K562 (cell line): ENCODE results near the gene SELENOO. TPM values are rescaled to one million over a fixed set of nuclear protein-coding genes. Genes with fewer than 3 reads are reported as not detected.

Source experiments
- ATF7 ChIP-seq: fragments of 450-650 bp; IDR thresholded peaks from 2 replicates; pipeline ENCODE4 v1.7.1; 2014; ENCODE audit warnings: mild to moderate bottlenecking, moderate library complexity
- CBX5 ChIP-seq: IDR thresholded peaks from 2 replicates; pipeline ENCODE4 v1.6.1; 2014; ENCODE audit warnings: low read depth, borderline replicate concordance
- ESRRB ChIP-seq: fragments of 250-450 bp; sonication (Bioruptor Pico); IDR thresholded peaks from 2 replicates; pipeline ENCODE4 v1.5.0; 2020; ENCODE audit warnings: mild to moderate bottlenecking, moderate library complexity, borderline replicate concordance
- FOXJ2 ChIP-seq: fragments of 200-800 bp; sonication (Bioruptor generic); IDR thresholded peaks from 2 replicates; pipeline ENCODE4 v1.6.1; 2016; ENCODE audit warnings: missing genetic modification characterization, missing compliant biosample characterization
- L3MBTL2 ChIP-seq: fragments of 450-650 bp; IDR thresholded peaks from 2 replicates; pipeline ENCODE4 v1.6.1; 2016; ENCODE audit warnings: mild to moderate bottlenecking, moderate library complexity
- NCOA2 ChIP-seq, 2 experiments: fragments of 450-650 bp; IDR thresholded peaks; 2 replicates each; pipeline ENCODE4 v1.6.1; 2018; ENCODE audit warnings: mild to moderate bottlenecking in 2 of 2, moderate library complexity in 1 of 2; ENCODE audit not compliant: partially characterized antibody in 2 of 2
- PCBP2 ChIP-seq: fragments of 200-400 bp; formaldehyde crosslinking; IDR thresholded peaks from 2 replicates; pipeline ENCODE4 v1.6.1; 2018; ENCODE audit warnings: low read length, low read depth, mild to moderate bottlenecking, moderate library complexity; ENCODE audit not compliant: poor library complexity, severe bottlenecking
- PHB2 ChIP-seq: fragments of 450-650 bp; IDR thresholded peaks from 2 replicates; pipeline ENCODE4 v1.6.1; 2017; ENCODE audit warnings: low read depth
- RAD51 ChIP-seq: fragments of 450-650 bp; IDR thresholded peaks from 2 replicates; pipeline ENCODE4 v1.7.1; 2016; ENCODE audit warnings: low read depth, mild to moderate bottlenecking, borderline replicate concordance
- SRSF7 ChIP-seq: fragments of 200-400 bp; formaldehyde crosslinking; optimal IDR thresholded peaks from 2 replicates; pipeline ENCODE3; 2017; ENCODE audit warnings: mild to moderate bottlenecking, low read depth, low read length
- STAT5B ChIP-seq: fragments of 250-450 bp; sonication (Bioruptor Pico); IDR thresholded peaks from 2 replicates; pipeline ENCODE4 v1.8.0; 2021; ENCODE audit warnings: mild to moderate bottlenecking, inconsistent platforms
- ZNF507 ChIP-seq: conservative IDR thresholded peaks from 2 replicates; pipeline ENCODE4 v1.6.1; 2017; ENCODE audit warnings: missing genetic modification characterization, missing compliant biosample characterization
- polyA plus RNA-seq, 8 experiments: library from polyadenylated mRNA; depleted of rRNA in 4 of 8; stranded (reverse) in 5 of 8; unstranded in 3 of 8; fragments of >200 nt; fragmentation: Nextera tagmentation in 2 of 8; fragmentation: Illumina TruSeq in 1 of 8; extraction: Ambion mirVana in 2 of 8; extraction: Trizol in 1 of 8; gene quantifications; 2 replicates each; pipeline versions ENCODE4 v1.2.1 to v1.2.3, GENCODE V29; 2011 to 2014; ENCODE audit warnings: inconsistent platforms in 1 of 8, missing spikeins in 1 of 8
- total RNA-seq, 7 experiments: library from RNA; depleted of rRNA in 6 of 7; stranded (reverse); fragments of >200 nt in 6 of 7; fragmentation: Illumina TruSeq in 2 of 7; extraction: Trizol in 2 of 7; gene quantifications; 2 replicates each; pipeline versions ENCODE4 v1.2.1 to v1.2.3, GENCODE V29; 2011 to 2021; ENCODE audit warnings: low replicate concordance in 1 of 7
- TF ChIP-seq, protein P1 (sequence below): sonication (generic); formaldehyde crosslinking; IDR thresholded peaks from 2 replicates; pipeline ENCODE4 v1.8.1; 2023; ENCODE audit warnings: mild to moderate bottlenecking, missing genetic modification reagents
- TF ChIP-seq, protein P2 (sequence below): sonication (generic); formaldehyde crosslinking; IDR thresholded peaks from 2 replicates; pipeline ENCODE4 v1.8.0; 2023; ENCODE audit warnings: mild to moderate bottlenecking, missing genetic modification reagents
- TF ChIP-seq, protein P3 (sequence below): sonication (generic); formaldehyde crosslinking; IDR thresholded peaks from 2 replicates; pipeline ENCODE4 v1.9.0; 2022; ENCODE audit warnings: mild to moderate bottlenecking, missing genetic modification reagents
- TF ChIP-seq, protein P4 (sequence below): sonication (generic); formaldehyde crosslinking; IDR thresholded peaks from 2 replicates; pipeline ENCODE4 v1.8.1; 2022; ENCODE audit warnings: missing genetic modification reagents
- TF ChIP-seq, protein P5 (sequence below): sonication (generic); formaldehyde crosslinking; IDR thresholded peaks from 2 replicates; pipeline ENCODE4 v1.8.1; 2023; ENCODE audit warnings: missing genetic modification reagents, mild to moderate bottlenecking, borderline replicate concordance

The SELENOO gene
- total and polyA plus RNA-seq, 9 of the 15 experiments (the other 6 are each of a cell fraction or from before 2014, with no cell fraction given), result 0.37 to 24.9 (median 8.3) TPM

DNA sequence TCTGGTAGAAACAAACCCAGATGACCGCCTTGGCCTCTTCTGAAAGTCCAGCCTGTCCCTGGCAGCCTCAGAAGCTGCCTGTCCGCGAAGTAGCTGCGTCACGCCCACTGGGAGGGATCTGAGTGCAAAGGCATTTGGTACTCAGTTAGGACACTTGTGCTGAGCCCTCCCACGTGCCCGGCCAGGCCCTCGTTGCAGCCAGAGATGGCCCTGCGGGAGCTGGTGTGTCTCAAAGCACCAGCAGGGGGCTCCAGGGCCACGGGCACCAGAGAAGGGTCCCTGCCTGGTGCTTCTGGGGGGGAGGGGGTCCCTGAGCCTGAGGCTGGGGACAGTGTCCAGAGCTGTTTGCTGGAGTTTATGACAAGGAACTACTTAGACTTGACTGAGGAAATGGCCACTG is 5.8 kb downstream of the SELENOO start (continued):
- TF ChIP-seq, protein P1, sequence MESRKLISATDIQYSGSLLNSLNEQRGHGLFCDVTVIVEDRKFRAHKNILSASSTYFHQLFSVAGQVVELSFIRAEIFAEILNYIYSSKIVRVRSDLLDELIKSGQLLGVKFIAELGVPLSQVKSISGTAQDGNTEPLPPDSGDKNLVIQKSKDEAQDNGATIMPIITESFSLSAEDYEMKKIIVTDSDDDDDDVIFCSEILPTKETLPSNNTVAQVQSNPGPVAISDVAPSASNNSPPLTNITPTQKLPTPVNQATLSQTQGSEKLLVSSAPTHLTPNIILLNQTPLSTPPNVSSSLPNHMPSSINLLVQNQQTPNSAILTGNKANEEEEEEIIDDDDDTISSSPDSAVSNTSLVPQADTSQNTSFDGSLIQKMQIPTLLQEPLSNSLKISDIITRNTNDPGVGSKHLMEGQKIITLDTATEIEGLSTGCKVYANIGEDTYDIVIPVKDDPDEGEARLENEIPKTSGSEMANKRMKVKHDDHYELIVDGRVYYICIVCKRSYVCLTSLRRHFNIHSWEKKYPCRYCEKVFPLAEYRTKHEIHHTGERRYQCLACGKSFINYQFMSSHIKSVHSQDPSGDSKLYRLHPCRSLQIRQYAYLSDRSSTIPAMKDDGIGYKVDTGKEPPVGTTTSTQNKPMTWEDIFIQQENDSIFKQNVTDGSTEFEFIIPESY, result peak; percentile 54; the same call in 1 of the 2 replicates
- TF ChIP-seq, protein P2, sequence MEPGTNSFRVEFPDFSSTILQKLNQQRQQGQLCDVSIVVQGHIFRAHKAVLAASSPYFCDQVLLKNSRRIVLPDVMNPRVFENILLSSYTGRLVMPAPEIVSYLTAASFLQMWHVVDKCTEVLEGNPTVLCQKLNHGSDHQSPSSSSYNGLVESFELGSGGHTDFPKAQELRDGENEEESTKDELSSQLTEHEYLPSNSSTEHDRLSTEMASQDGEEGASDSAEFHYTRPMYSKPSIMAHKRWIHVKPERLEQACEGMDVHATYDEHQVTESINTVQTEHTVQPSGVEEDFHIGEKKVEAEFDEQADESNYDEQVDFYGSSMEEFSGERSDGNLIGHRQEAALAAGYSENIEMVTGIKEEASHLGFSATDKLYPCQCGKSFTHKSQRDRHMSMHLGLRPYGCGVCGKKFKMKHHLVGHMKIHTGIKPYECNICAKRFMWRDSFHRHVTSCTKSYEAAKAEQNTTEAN (CRISPR knock-in tag), result no peak
- TF ChIP-seq, protein P3, sequence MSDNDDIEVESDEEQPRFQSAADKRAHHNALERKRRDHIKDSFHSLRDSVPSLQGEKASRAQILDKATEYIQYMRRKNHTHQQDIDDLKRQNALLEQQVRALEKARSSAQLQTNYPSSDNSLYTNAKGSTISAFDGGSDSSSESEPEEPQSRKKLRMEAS (CRISPR knock-in tag), result peak; percentile 35
- TF ChIP-seq L3MBTL2, result peak; percentile 38; the same call in 1 of the 2 replicates
- no peak for TF ChIP-seq STAT5B (CRISPR knock-in tag)
- TF ChIP-seq ZNF507 (tag), result no peak
- TF ChIP-seq FOXJ2, result no peak
- no peak for TF ChIP-seq NCOA2 (IDR thresholded peaks at IDR 0.05; ENCODE audit: partially characterized antibody in 2 of 2)
- no peak for TF ChIP-seq CBX5
- TF ChIP-seq RAD51, result no peak
- TF ChIP-seq, protein P4, sequence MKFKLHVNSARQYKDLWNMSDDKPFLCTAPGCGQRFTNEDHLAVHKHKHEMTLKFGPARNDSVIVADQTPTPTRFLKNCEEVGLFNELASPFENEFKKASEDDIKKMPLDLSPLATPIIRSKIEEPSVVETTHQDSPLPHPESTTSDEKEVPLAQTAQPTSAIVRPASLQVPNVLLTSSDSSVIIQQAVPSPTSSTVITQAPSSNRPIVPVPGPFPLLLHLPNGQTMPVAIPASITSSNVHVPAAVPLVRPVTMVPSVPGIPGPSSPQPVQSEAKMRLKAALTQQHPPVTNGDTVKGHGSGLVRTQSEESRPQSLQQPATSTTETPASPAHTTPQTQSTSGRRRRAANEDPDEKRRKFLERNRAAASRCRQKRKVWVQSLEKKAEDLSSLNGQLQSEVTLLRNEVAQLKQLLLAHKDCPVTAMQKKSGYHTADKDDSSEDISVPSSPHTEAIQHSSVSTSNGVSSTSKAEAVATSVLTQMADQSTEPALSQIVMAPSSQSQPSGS, result no peak
- TF ChIP-seq ATF7, result no peak
- TF ChIP-seq ESRRB (CRISPR knock-in tag), result no peak
- no peak for TF ChIP-seq SRSF7
- TF ChIP-seq, protein P5, sequence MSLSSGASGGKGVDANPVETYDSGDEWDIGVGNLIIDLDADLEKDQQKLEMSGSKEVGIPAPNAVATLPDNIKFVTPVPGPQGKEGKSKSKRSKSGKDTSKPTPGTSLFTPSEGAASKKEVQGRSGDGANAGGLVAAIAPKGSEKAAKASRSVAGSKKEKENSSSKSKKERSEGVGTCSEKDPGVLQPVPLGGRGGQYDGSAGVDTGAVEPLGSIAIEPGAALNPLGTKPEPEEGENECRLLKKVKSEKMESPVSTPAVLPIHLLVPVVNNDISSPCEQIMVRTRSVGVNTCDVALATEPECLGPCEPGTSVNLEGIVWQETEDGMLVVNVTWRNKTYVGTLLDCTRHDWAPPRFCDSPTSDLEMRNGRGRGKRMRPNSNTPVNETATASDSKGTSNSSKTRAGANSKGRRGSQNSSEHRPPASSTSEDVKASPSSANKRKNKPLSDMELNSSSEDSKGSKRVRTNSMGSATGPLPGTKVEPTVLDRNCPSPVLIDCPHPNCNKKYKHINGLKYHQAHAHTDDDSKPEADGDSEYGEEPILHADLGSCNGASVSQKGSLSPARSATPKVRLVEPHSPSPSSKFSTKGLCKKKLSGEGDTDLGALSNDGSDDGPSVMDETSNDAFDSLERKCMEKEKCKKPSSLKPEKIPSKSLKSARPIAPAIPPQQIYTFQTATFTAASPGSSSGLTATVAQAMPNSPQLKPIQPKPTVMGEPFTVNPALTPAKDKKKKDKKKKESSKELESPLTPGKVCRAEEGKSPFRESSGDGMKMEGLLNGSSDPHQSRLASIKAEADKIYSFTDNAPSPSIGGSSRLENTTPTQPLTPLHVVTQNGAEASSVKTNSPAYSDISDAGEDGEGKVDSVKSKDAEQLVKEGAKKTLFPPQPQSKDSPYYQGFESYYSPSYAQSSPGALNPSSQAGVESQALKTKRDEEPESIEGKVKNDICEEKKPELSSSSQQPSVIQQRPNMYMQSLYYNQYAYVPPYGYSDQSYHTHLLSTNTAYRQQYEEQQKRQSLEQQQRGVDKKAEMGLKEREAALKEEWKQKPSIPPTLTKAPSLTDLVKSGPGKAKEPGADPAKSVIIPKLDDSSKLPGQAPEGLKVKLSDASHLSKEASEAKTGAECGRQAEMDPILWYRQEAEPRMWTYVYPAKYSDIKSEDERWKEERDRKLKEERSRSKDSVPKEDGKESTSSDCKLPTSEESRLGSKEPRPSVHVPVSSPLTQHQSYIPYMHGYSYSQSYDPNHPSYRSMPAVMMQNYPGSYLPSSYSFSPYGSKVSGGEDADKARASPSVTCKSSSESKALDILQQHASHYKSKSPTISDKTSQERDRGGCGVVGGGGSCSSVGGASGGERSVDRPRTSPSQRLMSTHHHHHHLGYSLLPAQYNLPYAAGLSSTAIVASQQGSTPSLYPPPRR (CRISPR knock-in tag), result no peak
- no peak for TF ChIP-seq PCBP2
- no peak for TF ChIP-seq PHB2
